Astrocyte (in vitro differentiated cells and primary cell): ENCODE results near the gene MAG. TPM values are rescaled to one million over a fixed set of nuclear protein-coding genes. Genes with fewer than 3 reads are reported as not detected.

Experiments used
- DNase-seq: peaks from one replicate; pipeline ENCODE4 v3.0.0-alpha.2; 2010; ENCODE audit warnings: low read depth
- FAIRE-seq: peaks from 2 replicates; lab custom pipeline; 2011; peaks lifted over from hg19 to GRCh38; lab: Jason Lieb, UNC
- H2AFZ ChIP-seq: 2 replicates; pipeline ENCODE4 v1.6.0; 2012; ENCODE audit warnings: low read depth, low read length, inconsistent platforms
- H3K27ac ChIP-seq: 2 replicates; pipeline ENCODE4 v1.5.1; 2011; ENCODE audit warnings: low read depth, low read length, inconsistent platforms
- H3K27me3 ChIP-seq: 2 replicates; pipeline ENCODE4 v1.6.0; 2011; ENCODE audit warnings: low read length, inconsistent platforms; ENCODE audit not compliant: insufficient read depth
- H3K36me3 ChIP-seq: 2 replicates; pipeline ENCODE4 v1.5.1; 2011; ENCODE audit warnings: low read length, inconsistent platforms; ENCODE audit not compliant: insufficient read depth
- H3K4me1 ChIP-seq: 2 replicates; pipeline ENCODE4 v1.5.1; 2011; ENCODE audit warnings: low read length, inconsistent platforms; ENCODE audit not compliant: insufficient read depth
- H3K4me2 ChIP-seq: 2 replicates; pipeline ENCODE4 v1.6.0; 2012; ENCODE audit warnings: low read length, inconsistent platforms
- H3K4me3 ChIP-seq: 2 replicates; pipeline ENCODE4 v1.5.1; 2011; ENCODE audit warnings: low read depth, mild to moderate bottlenecking, low read length, inconsistent platforms; ENCODE audit not compliant: insufficient read depth
- H3K79me2 ChIP-seq: 2 replicates; pipeline ENCODE4 v1.6.0; 2012; ENCODE audit warnings: mild to moderate bottlenecking, low read length, inconsistent platforms; ENCODE audit not compliant: insufficient read depth
- H3K9ac ChIP-seq: 2 replicates; pipeline ENCODE4 v1.6.0; 2012; ENCODE audit warnings: mild to moderate bottlenecking, low read length, inconsistent platforms
- H3K9me3 ChIP-seq: 2 replicates; pipeline ENCODE4 v1.5.1; 2012; ENCODE audit warnings: low read depth, mild to moderate bottlenecking, low read length, inconsistent platforms; ENCODE audit not compliant: insufficient read depth
- H4K20me1 ChIP-seq: 2 replicates; pipeline ENCODE4 v1.6.0; 2012; ENCODE audit warnings: low read length, inconsistent platforms; ENCODE audit not compliant: insufficient read depth
- H3K27ac Mint-ChIP-seq: one replicate; pipeline ENCODE4 v1.8.0; 2021; ENCODE audit warnings: mild to moderate bottlenecking, mixed read lengths; ENCODE audit not compliant: unreplicated experiment
- H3K27me3 Mint-ChIP-seq: one replicate; pipeline ENCODE4 v1.8.0; 2021; ENCODE audit warnings: low read depth, mixed read lengths; ENCODE audit not compliant: unreplicated experiment
- H3K36me3 Mint-ChIP-seq: one replicate; pipeline ENCODE4 v1.8.0; 2021; ENCODE audit warnings: low read depth, mixed read lengths; ENCODE audit not compliant: unreplicated experiment
- H3K4me1 Mint-ChIP-seq: one replicate; pipeline ENCODE4 v1.8.0; 2021; ENCODE audit warnings: low read depth, mixed read lengths; ENCODE audit not compliant: unreplicated experiment
- H3K4me3 Mint-ChIP-seq: one replicate; pipeline ENCODE4 v1.8.0; 2021; ENCODE audit warnings: mild to moderate bottlenecking, moderate library complexity, mixed read lengths; ENCODE audit not compliant: unreplicated experiment
- H3K9me3 Mint-ChIP-seq: one replicate; pipeline ENCODE4 v1.8.0; 2021; ENCODE audit warnings: mild to moderate bottlenecking, mixed read lengths; ENCODE audit not compliant: unreplicated experiment
- CTCF ChIP-seq: IDR thresholded peaks from 2 replicates; pipeline ENCODE4 v1.5.1; 2011; ENCODE audit warnings: low read depth, mild to moderate bottlenecking, inconsistent platforms, low read length, moderate library complexity; ENCODE audit not compliant: insufficient read depth
- EZH2 ChIP-seq: IDR thresholded peaks from 2 replicates; pipeline ENCODE4 v1.6.1; 2012; ENCODE audit warnings: mild to moderate bottlenecking, low read length, inconsistent platforms; ENCODE audit not compliant: insufficient read depth
- total RNA-seq: library from RNA; stranded (reverse); gene quantifications from 2 replicates; pipeline ENCODE4 v1.2.1, GENCODE V29; 2021

MAG gene
- total RNA-seq, 1 donor from 2014 or later = not detected

DNA sequence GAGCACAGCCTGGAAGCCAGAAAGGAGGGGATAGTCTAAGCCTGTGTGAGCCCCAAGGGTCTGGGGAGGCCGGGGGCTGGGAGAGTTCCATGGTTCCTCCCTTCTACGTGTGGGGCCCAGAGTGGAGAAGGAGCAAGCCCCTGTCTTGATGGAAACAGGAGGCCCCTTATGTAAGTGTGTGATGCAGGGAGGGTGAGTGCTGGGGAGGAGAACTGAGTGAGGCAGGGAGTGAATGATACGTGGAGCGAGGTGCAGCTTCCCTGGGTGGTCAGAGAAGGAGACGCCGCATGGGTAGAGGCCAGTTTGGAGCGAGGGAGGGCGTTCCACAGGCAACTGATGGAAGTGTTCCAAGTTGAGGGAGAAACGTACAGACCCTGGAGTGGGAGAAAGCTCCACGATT lies 16.0 kb downstream of the MAG start:
- Histone ChIP-seq H3K9me3 (no peaks in the 10 kb centered on the region), H3K4me3 (no peak overlapping the region), H3K9ac (no peak overlapping the region), H3K4me2 (no peak overlapping the region), H2AFZ (no peak overlapping the region), H4K20me1 (no peaks in the 10 kb centered on the region), H3K79me2 (no peaks in the 10 kb centered on the region), H3K4me1 (no peaks in the 10 kb centered on the region), H3K27me3 (no peaks in the 10 kb centered on the region), H3K36me3 (no peaks in the 10 kb centered on the region), H3K27ac (no peak overlapping the region)
- peak overlapping the region; percentile 3 for H3K4me3 Mint-ChIP-seq
- no peaks in the 10 kb centered on the region for H3K36me3 Mint-ChIP-seq
- peaks cover 18% of the 10 kb centered on the region for H3K4me1 Mint-ChIP-seq
- no peak for DNase-seq
- FAIRE-seq = no peak
- H3K27me3 Mint-ChIP-seq = peaks cover 31% of the 10 kb centered on the region
- H3K27ac Mint-ChIP-seq = no peak overlapping the region
- no peaks in the 10 kb centered on the region for H3K9me3 Mint-ChIP-seq
- TF ChIP-seq CTCF = no peak
- TF ChIP-seq EZH2 = no peak

- Histone ChIP-seq H3K27me3 (no peaks in the 10 kb centered on the region), H3K9me3 (no peaks in the 10 kb centered on the region), H3K4me2 (no peak overlapping the region), H2AFZ (no peak overlapping the region), H3K27ac (no peak overlapping the region), H3K9ac (no peak overlapping the region), H4K20me1 (no peaks in the 10 kb centered on the region), H3K4me1 (no peaks in the 10 kb centered on the region), H3K4me3 (no peak overlapping the region), H3K36me3 (no peaks in the 10 kb centered on the region), H3K79me2 (no peaks in the 10 kb centered on the region)
- Mint-ChIP-seq H3K27me3 (peaks cover 24% of the 10 kb centered on the region), H3K27ac (no peak overlapping the region), H3K9me3 (no peaks in the 10 kb centered on the region), H3K4me1 (peaks cover 15% of the 10 kb centered on the region), H3K4me3 (peak overlapping the region; percentile 70), H3K36me3 (no peaks in the 10 kb centered on the region)
- no peak for FAIRE-seq
- no peak for TF ChIP-seq EZH2
- TF ChIP-seq CTCF = no peak
- no peak for DNase-seq
These were observed 16.9 kb downstream of the MAG start for GRCh38 chr19:35308910-35309309.

- Histone ChIP-seq H3K27me3 (no peaks in the 10 kb centered on the region), H3K9ac (no peak overlapping the region), H3K4me3 (no peak overlapping the region), H4K20me1 (no peaks in the 10 kb centered on the region), H3K27ac (no peak overlapping the region), H2AFZ (no peak overlapping the region), H3K9me3 (no peaks in the 10 kb centered on the region), H3K79me2 (no peaks in the 10 kb centered on the region), H3K36me3 (no peaks in the 10 kb centered on the region), H3K4me1 (no peaks in the 10 kb centered on the region), H3K4me2 (no peak overlapping the region)
- no peaks in the 10 kb centered on the region for H3K36me3 Mint-ChIP-seq
- H3K27me3 Mint-ChIP-seq = peaks cover 31% of the 10 kb centered on the region
- TF ChIP-seq EZH2 (no peak), CTCF (no peak)
- H3K27ac Mint-ChIP-seq = no peak overlapping the region
- FAIRE-seq (no peak), DNase-seq (no peak)
- peaks cover 14% of the 10 kb centered on the region for H3K4me1 Mint-ChIP-seq
- H3K9me3 Mint-ChIP-seq = no peaks in the 10 kb centered on the region
- H3K4me3 Mint-ChIP-seq = no peak overlapping the region
These were observed 17.7 kb downstream of the MAG start for GRCh38 chr19:35309481-35310279.
